ENCODE results near the gene MRPS10. TPM values are rescaled to one million over a fixed set of nuclear protein-coding genes. Genes with fewer than 3 reads are reported as not detected.
"Not testable (repeated sequence)": the region's sequence is repeated elsewhere in the genome, so short reads cannot be mapped to it uniquely, and the experiment has no call there.

Gene MRPS10
- total RNA-seq, 1 experiment from 2014 or later = 24.7 TPM

GRCh38 chr6:42210551-42210950 lies 7.1 kb downstream of the MRPS10 start:
- DNase-seq (ENCODE audit: low spot score) = no peak

- not testable (repeated sequence) for DNase-seq (ENCODE audit: low spot score)
Measured at GRCh38 chr6:42207559-42207958, 10.1 kb downstream of the MRPS10 start.

GRCh38 chr6:42204768-42205282 lies 12.8 kb downstream of the MRPS10 start:
- no peak for DNase-seq (ENCODE audit: low spot score)

- DNase-seq (ENCODE audit: low spot score) = no peak
Measured at GRCh38 chr6:42203183-42203582, 14.5 kb downstream of the MRPS10 start.

GRCh38 chr6:42202131-42202915 lies 15.3 kb downstream of the MRPS10 start:
- DNase-seq (ENCODE audit: low spot score) = not testable (repeated sequence)

GRCh38 chr6:42201382-42201781 lies 16.3 kb downstream of the MRPS10 start:
- no peak for DNase-seq (ENCODE audit: low spot score)

GRCh38 chr6:42200035-42200434 lies 17.6 kb downstream of the MRPS10 start:
- DNase-seq (ENCODE audit: low spot score) = no peak

- no peak for DNase-seq (ENCODE audit: low spot score)
Measured at GRCh38 chr6:42199106-42199981, 18.3 kb downstream of the MRPS10 start.

GRCh38 chr6:42197555-42198362 lies 19.9 kb downstream of the MRPS10 start:
- DNase-seq (ENCODE audit: low spot score) = peak; percentile 52

- no peak for DNase-seq (ENCODE audit: low spot score)
Measured at GRCh38 chr6:42195415-42195814, 22.2 kb downstream of the MRPS10 start.

- no peak for DNase-seq (ENCODE audit: low spot score)
Measured at GRCh38 chr6:42194056-42194455, 23.6 kb downstream of the MRPS10 start.

- no peak for DNase-seq (ENCODE audit: low spot score)
Measured at GRCh38 chr6:42193491-42193894, 24.2 kb downstream of the MRPS10 start.

- DNase-seq (ENCODE audit: low spot score) = not testable (repeated sequence)
Measured at GRCh38 chr6:42192385-42192784, 25.3 kb downstream of the MRPS10 start.

- no peak for DNase-seq (ENCODE audit: low spot score)
Measured at GRCh38 chr6:42190554-42191183, 27.0 kb downstream of the MRPS10 start.

- no peak for DNase-seq (ENCODE audit: low spot score)
Measured at GRCh38 chr6:42188406-42188805, 29.3 kb downstream of the MRPS10 start.

- DNase-seq (ENCODE audit: low spot score) = no peak
Measured at GRCh38 chr6:42185597-42185996, 32.1 kb downstream of the MRPS10 start.

- no peak for DNase-seq (ENCODE audit: low spot score)
Measured at GRCh38 chr6:42184475-42184874, 33.2 kb downstream of the MRPS10 start.

GRCh38 chr6:42182101-42182500 lies 35.6 kb downstream of the MRPS10 start:
- DNase-seq (ENCODE audit: low spot score) = no peak

- DNase-seq (ENCODE audit: low spot score) = no peak
Measured at GRCh38 chr6:42179945-42180313, 37.7 kb downstream of the MRPS10 start.

- no peak for DNase-seq (ENCODE audit: low spot score)
Measured at GRCh38 chr6:42179261-42179944, 38.3 kb downstream of the MRPS10 start.
